ENCODE measurements around the gene CDH13.

CDH13 gene

DNA sequence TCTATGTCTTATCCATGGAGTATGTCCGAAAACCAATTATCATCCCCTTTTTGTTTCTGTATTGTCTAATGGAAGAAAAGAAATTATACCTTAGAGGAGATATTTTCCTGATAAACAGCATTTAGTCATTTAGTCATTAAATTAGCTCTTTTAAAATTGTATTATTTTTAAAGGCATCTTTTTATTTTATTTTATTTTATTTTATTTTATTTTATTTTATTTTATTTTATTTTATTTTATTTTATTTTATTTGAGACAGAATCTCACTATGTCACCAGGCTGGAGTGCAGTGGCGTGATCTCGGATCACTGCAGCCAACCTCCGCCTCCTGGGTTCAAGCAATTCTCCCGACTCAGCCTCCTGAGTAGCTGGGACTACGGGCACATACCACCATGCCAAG, 559.1 kb downstream of the CDH13 start:
- no peak for DNase-seq (ENCODE audit: low read depth)

DNA sequence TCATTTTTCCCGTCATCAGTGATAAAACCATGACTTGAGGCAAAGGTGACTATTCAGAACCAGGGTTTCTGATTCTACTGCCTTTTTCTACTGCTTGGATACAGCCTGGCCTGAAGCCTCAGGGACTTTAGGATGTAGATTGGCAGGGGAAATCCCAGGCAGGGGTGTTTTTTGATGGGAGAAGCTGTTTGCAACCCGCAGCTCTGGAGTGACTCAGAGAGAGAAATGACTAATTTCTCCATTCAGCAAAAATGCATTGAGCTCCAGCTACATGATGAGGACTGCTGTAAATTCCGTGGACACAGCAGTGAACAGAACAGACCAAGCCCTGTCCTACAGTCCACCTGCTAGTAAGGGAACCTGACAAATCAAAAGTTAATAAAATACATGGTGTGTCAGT, 560.6 kb downstream of the CDH13 start:
- no peak for DNase-seq (ENCODE audit: low read depth)

DNA sequence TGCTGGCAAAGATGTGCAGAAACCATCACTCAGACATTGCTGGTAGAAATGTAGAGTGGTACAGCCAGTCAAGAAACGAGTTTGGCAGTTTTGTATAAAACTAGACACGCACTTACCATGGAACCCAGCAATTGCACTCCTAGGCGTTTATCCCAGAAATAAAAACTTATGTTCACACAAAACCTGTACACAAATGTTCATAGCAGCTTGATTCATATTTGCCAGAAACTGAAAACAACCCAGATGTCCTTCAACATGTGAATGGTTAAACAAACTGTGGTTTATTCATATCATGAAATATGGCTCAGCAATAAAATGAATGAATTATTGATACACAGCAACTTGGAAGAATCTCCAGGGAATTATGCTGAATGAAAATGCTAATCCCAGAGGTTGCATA, 570.0 kb downstream of the CDH13 start:
- no peak for DNase-seq (ENCODE audit: low read depth)

DNA sequence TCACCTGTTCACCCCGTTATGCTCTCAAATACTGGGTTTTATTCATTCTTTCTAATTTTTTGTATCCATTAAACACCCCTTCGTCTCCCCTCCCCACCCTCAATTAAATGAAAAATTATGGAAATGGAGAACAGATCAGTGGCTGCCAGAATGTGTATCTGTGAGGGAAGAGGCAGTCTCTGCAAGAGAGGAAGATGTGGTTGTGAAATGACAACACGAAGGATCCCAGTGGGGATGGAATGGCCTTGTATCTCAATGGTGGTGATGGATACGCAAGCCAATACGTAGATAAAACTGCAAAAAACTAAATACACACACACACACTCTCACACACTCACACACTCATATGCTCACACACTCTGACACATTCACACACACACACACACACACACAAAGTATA, 570.7 kb downstream of the CDH13 start:
- DNase-seq (ENCODE audit: low read depth), result no peak

DNA sequence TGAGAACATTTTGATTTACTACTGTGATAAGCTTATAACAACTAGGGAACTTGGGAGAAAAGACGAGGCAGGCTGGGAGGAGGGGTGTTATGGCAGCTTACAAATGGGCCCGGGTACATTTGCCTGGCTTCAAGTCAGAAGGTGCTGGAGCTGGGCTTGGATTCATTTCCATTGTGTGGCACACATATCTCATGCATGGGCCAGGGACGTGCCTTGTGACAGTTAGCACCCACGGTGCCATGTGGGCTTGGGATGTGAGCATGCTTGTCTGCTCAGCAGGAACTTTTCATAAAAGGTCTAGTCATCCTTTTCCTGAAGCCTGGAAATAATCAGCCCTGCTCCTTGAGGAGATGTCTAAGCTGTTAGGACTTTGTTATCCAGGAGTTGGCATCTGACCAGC, 572.2 kb downstream of the CDH13 start:
- no peak for DNase-seq (ENCODE audit: low read depth)

DNA sequence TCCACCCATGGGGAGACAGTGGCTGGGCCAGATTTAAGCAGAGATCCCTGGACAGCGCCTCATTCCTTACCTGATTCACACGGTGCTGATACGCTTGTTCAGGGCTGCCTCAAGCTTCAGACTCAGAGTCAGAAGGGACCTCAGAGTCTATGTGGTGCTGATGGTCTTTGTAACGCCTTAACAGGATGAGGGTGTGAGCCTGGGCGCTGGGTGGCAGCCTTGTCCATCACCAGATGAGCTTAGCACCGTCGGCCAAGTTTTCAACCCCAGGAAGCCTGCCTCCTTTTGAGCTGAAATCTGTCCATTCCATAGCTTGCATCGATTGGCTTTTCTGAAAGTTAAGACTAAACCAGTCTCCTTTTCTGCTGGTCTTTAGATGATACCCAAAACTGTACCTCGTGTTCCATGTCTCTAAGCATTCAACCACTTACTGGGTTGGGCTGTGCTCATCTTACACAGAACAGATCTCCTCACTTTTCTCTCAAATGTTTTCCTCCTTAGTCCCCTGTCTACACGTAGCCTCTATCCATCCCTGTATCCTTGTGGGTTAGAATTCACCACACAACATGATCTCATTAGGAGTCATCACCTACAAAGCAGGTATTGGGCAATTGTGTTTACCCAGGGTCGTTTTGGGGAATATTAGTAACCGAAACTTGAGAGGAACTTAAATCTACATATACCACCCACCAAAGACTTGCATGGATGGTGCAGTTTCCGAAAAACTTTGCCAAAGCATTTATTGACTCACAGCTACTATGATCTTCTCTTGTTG, 573.4 kb downstream of the CDH13 start:
- no peak for DNase-seq (ENCODE audit: low read depth)

DNA sequence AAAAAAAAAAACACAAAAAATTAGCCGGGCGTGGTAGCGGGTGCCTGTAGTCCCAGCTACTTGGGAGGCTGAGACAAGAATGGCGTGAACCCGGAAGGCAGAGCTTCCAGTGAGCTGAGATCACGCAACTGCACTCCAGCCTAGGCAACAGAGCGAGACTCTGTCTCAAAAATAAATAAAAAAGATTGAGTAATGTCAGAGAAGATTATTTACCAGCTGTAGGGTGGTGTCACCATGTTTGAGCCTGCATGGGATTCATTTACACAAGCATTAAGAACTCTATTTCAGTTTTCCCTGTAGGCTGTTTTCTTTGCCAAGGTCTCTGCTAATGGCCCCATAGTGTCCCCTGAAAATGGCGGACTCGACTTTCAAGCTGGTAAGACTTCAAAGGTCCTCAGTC, 575.0 kb downstream of the CDH13 start:
- DNase-seq (ENCODE audit: low read depth), result no peak

DNA sequence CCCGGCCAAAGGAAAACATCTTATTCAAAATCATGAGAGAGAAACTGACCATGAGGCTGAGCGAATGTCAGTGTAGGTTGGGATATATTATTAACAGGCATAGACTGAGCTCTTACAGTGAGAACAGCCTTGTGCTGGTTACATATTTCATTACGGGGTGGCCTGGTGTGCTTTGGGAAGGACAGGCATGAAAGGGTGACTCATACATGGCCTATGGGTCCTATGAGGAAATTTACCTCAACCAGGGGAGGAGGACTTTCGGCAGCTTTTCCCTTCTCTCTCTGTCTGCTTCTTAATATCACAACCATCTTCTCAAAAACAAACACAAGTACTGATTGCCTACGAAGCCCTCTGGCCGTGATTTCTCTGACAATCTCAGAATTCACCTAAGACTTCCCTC, 579.1 kb downstream of the CDH13 start:
- no peak for DNase-seq (ENCODE audit: low read depth)

DNA sequence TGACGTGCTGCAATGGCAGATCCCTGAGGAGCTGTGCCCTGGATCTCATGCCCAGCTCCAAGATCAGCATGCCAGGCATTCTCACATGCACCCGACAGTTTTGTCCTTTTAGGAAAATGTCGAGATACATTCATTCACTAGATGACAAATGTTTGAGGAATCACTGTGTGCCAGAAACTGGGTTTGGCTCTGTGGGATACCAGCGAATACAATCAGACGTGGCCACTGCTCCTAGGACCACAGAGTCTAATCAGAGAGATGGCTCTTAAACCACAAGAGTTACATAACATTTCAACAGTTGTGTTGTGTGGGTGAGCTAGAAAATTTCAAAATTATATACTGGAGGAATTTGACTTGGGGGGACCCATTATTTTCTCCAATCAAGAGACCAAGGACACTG, 579.7 kb downstream of the CDH13 start:
- no peak for DNase-seq (ENCODE audit: low read depth)

DNA sequence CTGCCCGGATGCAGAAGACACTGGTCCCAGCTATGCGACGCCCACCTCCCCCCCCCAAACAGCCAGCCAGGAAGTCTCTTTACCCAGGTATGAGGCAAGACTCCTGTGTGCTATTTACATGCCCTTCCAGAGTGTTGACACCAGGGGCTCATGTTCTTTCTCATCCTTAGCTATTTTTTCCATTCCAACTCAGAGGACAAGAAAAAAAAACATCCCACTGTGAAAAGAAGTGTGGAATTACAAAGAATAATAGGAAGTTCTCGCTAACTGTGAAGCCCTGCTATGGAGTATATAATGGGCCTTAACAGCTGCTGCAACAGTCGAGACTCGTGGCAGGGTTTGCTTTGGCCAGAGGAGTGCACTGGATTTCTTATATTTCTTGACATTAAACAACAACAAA, 584.9 kb downstream of the CDH13 start:
- no peak for DNase-seq (ENCODE audit: low read depth)

DNA sequence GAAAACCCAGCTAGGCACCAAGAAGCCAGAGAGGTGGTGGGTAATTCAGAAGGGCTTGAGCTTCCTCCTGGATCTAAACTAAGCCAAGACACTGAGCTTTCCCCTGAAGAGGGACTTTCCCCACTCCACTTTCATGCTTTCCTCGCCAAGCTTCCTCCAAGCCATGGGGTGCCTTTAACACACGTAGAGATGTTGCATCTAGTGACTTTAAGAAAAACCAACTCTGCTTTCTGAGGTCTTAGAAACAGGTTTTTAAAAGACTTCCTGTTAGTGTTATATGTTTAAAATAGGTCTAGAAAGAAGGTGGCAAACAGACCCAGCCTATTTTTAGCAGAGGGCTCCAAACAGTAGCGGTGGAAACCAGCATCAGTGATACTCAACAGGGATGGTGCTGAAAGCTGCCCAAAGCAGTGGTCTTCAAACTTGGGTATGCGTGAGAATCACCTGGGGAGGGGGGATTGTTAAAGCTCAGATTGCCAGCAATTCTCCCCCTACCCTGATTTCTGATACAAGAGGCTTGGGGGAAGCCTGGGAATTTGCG, 585.6 kb downstream of the CDH13 start:
- DNase-seq (ENCODE audit: low read depth), result no peak

DNA sequence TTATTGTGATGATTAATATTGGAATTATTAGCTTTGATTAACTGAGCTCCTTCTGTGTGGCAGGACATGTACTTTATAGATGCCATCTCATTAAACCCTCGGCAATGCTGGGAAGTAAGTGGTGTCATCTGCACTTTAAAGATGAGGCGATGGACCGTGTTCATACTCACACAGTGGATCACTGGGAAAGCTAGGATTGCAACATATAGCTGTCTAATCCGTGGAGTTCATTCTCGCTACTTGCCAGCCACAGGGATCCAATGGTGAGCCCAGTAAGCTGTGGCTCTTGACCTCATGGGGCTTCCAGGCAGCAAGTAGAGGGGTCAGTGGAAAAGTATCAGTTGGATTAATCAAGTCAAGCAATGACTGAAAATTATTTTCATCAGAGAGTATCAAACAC, 587.9 kb downstream of the CDH13 start:
- DNase-seq (ENCODE audit: low read depth), result no peak

DNA sequence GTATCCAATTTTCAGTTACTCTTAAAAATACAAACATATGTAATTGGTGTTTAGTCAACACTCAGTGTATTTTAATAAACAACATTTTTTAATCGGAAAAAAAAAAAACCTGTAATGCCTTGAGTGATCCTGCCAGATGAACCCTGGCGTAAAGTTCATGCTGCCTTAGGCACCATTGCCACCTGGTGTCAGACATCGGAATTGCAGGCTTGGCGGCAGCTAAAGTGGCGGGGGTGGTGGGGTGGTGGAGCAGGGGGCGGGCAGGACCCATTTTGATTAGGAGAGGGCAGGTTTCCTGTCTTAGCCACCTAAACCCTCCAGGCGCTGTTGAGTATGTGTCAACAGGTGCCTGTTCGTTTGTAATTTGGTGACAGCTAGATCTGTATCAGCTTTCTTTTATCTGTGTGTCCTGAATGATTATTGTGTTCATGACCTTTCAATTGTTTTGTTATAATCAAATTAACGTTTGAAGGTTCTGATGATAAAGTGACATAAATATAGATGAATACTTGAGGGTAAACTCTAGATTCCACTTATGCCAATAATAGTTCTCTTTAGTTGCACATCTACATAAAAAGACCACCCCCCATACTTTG, 588.7 kb downstream of the CDH13 start:
- no peak for DNase-seq (ENCODE audit: low read depth)

DNA sequence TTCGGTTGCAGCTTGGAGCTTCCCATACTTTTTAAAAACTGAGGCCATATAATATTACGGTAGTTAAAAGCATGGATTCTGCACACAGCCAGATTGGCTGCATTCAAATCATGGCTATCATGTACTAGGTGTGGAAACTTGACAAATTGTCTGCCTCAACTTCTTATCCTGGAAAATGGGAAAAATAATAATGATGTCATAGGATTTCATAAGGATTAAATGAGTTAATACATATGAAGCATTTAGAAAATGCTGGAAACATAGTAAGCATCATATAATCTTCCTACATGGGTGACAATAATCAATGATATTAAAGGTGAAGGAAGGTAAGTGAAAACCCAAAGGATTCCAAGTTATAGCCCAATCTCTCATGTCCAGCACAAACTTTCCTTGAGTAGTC, 592.5 kb downstream of the CDH13 start:
- no peak for DNase-seq (ENCODE audit: low read depth)

DNA sequence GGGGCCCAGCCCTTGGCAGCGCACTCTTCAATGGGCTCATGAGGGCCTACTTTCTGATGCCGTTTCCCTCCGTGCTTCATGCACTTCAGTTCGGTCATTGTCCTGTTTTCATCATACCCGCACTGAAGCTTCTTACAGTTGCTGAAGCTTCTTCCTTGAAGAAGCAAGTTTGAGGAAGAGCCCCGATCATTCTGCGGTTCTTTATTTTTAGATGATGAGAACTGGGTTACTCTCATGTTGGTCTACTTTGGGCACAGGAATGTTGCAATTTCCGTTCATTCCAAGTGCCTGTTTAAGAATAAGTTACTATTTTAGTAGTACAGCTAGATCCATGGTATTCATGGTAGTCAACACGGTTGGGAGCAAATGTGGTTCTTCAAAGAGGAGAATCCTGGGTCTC, 593.3 kb downstream of the CDH13 start:
- DNase-seq (ENCODE audit: low read depth), result no peak

DNA sequence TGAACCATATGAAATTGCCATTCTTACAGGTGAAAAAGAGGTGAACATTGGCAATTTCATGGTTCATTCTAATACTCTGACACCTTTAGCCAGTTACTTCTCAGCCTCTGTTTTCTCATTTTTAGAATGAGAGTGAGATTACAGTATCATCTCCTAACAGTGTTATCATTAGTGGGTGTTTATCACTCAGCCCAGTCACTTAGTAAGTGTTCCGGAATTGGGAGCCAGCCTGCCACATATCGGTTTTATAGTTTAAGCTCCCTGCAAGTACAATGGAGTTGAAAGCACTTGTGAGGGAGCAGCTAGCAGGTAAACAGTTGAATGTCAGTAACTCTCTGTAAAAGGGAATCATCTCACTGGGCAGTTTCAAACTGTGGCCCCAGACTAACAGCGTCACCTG, 597.9 kb downstream of the CDH13 start:
- no peak for DNase-seq (ENCODE audit: low read depth)

DNA sequence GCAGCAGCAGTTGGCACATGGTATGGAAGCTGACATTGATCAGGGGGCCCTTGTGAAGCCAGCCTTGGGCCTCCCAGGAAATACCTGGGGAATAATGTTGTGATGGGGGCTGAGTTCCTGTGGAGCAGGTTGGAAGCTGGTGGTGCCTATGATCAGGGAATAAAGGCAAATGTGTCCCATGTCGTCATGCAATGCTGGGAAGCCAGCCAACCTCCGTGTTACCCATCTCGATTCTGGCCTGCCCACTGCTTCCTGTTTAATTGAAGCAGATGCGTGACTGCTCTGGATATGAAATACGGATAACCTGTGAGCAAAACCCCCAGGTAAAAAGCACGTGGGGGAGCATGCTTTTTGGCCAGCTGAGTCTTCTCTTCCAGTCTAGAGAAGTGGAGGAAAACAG, 600.6 kb downstream of the CDH13 start:
- DNase-seq (ENCODE audit: low read depth), result no peak

DNA sequence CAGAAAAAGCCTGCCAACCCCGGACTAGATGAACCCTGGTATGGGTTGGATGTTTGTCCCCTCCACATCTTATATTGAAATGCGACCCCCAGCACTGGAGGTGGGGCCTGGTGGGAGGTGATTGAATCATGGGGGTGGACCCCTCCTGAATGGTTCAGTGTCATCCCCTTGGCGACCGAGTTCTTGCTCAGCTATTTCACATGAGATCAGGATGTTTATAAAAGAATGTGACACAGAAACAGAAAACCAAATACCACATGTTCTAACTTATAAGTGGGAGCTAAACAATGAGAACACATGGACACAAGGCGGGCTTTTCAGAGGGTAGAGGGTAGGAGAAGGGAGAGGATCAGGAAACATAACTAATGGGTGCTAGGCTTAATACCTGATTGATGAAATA, 605.0 kb downstream of the CDH13 start:
- DNase-seq (ENCODE audit: low read depth), result no peak

DNA sequence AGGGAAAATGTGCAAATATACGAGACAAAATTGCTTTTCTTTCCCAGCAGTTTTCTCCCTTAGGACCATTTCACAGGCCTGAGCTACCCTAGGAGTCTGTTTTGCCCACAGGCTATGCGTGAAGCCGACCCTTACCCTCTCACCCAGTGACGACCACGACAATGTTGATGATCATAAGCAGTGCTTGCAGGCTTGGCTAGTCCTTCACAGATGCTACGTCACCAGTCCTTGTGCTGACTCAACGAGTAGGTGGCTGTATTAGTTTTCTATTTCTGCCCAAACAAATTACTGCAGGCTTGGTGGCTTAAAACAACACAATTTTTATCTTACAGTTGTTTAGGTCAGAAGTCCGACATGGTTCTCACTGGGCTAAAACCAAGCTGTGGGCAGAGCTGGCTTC, 606.4 kb downstream of the CDH13 start:
- no peak for DNase-seq (ENCODE audit: low read depth)

DNA sequence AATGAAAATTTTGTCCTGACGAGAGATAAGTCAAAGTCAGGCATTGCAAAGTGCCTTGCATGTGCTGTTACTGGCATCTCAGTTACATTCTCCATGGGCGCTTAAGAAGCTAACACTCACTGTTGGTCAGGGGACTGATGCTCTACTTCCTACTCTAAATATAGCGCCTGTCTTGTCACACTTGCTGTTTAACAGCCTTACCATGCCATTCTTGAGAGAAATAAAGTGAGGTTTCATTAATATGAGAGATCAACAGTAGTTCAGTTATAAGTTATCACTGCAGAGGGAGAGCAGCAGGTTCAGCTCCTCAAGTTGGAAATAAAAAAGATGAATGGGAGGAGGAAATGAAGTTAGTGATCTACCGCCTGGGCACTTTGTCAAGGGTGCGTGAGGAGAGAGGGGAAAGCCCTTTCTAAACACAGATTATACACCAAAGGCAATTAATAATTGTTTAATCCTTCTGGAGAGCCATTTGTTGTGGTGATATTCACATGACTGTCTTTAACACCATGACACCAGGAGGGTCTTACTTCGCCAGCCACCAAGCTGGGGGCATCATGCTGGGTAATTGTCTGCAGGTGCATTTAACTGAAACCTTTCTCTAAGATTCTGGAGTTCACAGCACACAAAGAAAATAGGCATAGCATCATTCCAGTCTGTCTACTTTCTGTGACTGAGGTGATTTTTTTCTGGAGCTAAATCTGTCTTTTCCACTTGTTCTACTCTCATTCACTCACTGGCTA, 612.4 kb downstream of the CDH13 start:
- no peak for DNase-seq (ENCODE audit: low read depth)

DNA sequence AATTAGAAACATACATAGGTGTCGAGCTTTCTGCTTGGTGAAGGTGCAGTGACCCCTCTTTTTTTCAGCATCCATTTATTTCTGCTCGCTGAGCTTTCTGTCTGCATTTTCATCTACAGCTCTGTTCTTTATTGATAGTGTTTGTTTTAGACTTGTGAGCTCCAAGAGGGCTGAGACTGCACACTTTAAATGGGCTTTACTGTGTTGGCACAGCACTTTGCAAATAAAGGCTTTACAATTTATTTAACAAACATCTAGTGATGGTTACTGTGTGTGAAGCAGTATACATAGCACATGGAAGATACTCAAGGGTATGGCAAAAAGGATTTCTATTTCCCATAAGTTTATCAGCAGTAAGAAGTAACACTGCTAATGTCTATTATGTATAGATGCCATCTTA, 617.3 kb downstream of the CDH13 start:
- DNase-seq (ENCODE audit: low read depth), result no peak

DNA sequence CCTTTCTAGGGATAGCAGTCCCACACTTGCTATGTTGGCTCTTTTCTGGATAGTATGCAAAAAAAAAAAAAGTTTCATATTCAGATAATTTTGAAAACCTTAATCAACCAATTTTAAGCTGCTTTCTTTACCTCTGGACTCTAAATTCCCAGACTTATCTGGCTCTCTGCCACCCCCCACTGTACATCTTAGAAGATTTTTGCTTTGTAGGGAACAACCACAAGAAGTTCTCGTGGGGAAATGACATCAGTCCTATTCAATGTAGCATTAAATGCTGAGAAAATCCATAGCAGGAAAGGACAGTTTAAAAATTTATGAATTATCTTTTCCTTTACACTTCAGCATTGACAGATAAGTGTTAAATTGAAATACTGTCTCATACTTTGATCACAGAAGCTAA, 618.3 kb downstream of the CDH13 start:
- no peak for DNase-seq (ENCODE audit: low read depth)

DNA sequence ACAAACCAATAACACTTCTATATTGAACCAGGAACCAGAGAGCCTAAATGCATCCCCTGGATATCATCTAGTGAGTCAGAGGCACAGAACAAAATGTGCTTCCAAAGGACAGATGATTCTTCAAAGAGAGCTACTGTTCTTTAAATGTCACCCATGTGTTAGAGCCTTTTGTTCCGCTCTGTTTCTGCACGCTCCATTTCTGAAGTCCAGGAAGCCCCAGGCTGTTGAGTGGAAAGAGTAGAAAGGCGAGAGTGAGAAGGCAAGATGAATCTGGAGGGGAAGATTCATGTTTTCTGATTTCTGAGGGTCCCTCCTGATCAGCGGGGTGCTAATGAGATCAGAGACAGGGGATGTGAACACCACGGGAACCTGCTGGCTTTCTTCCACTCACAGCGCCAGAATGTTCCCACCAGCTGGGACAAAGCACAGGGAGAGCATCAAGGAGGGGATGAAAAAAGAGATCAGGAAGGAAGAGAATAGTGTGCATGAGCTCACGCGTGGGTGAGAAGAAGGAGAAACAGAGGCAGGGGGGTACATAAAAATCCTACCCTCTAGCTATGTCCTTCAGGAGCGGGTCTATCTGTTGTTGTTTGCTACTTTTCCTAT, 621.1 kb downstream of the CDH13 start:
- DNase-seq (ENCODE audit: low read depth), result no peak

All from stimulated activated CD8-positive, alpha-beta memory T cell treated with anti-CD3 and anti-CD28 coated beads, Interleukin-12 subunit alpha, Interleukin-12 subunit beta, amount 100 ng/mL, for 4 hours (primary cell).